HFFc6 (cell line): Measurements from ENCODE around the gene BTD. TPM values are rescaled to one million over a fixed set of nuclear protein-coding genes. Genes with fewer than 3 reads are reported as not detected.

ENCODE experiments used
- DNase-seq: peaks from one replicate; pipeline ENCODE4 v3.0.0-alpha.2; 2018
- H3K27ac Mint-ChIP-seq: 2 replicates; pipeline ENCODE4 v1.8.0; 2020; ENCODE audit warnings: mild to moderate bottlenecking, mixed read lengths
- H3K27me3 Mint-ChIP-seq: 2 replicates; pipeline ENCODE4 v1.8.0; 2021; ENCODE audit warnings: mild to moderate bottlenecking, moderate library complexity, mixed read lengths; ENCODE audit not compliant: insufficient read depth
- H3K36me3 Mint-ChIP-seq: 2 replicates; pipeline ENCODE4 v1.8.0; 2021; ENCODE audit warnings: low read depth, mixed read lengths
- H3K4me1 Mint-ChIP-seq: 2 replicates; pipeline ENCODE4 v1.8.0; 2020; ENCODE audit warnings: low read depth, mixed read lengths
- H3K4me3 Mint-ChIP-seq: 2 replicates; pipeline ENCODE4 v1.8.0; 2020; ENCODE audit warnings: mild to moderate bottlenecking, moderate library complexity, mixed read lengths
- H3K9me3 Mint-ChIP-seq: 2 replicates; pipeline ENCODE4 v1.8.0; 2020; ENCODE audit warnings: mild to moderate bottlenecking, mixed read lengths
- CTCF ChIP-seq: fragments of 200-600 bp; sonication (generic); IDR thresholded peaks from 2 replicates; pipeline ENCODE4 v1.5.0; 2021; ENCODE audit warnings: antibody characterized with exemption, mild to moderate bottlenecking
- total RNA-seq, 6 experiments: library from RNA; stranded (reverse); fragmentation: NEBNext Ultra II Directional; extraction: Animal tissue kit (Norgen Biotek cat#: 25700); gene quantifications; 2 replicates in 1 of 6; 3 replicates in 5 of 6; pipeline ENCODE4 v1.2.3, GENCODE V29; 2021

BTD gene
- total RNA-seq, 6 experiments from 2014 or later = 13.9 to 22.7 (median 17.2) TPM

GRCh38 chr3:15683253-15683652, 81.7 kb downstream of the BTD start:
- no peak for DNase-seq
- H3K27me3 Mint-ChIP-seq = no peaks in the 10 kb centered on the region
- no peak overlapping the region for H3K4me3 Mint-ChIP-seq
- no peaks in the 10 kb centered on the region for H3K9me3 Mint-ChIP-seq
- H3K27ac Mint-ChIP-seq = peak overlapping the region; percentile 49
- H3K36me3 Mint-ChIP-seq = peaks cover 30% of the 10 kb centered on the region
- peaks cover 27% of the 10 kb centered on the region for H3K4me1 Mint-ChIP-seq
- no peak for TF ChIP-seq CTCF

GRCh38 chr3:15685927-15686326, 84.4 kb downstream of the BTD start:
- no peak for TF ChIP-seq CTCF
- Mint-ChIP-seq H3K27ac (no peak overlapping the region), H3K9me3 (no peaks in the 10 kb centered on the region), H3K27me3 (no peaks in the 10 kb centered on the region), H3K4me1 (peaks cover 22% of the 10 kb centered on the region), H3K36me3 (peaks cover 24% of the 10 kb centered on the region), H3K4me3 (no peak overlapping the region)
- DNase-seq = no peak

GRCh38 chr3:15690230-15690629, 88.7 kb downstream of the BTD start:
- peaks cover 15% of the 10 kb centered on the region for H3K4me1 Mint-ChIP-seq
- H3K27me3 Mint-ChIP-seq = no peaks in the 10 kb centered on the region
- no peaks in the 10 kb centered on the region for H3K9me3 Mint-ChIP-seq
- no peak overlapping the region for H3K27ac Mint-ChIP-seq
- no peak for DNase-seq
- no peak for TF ChIP-seq CTCF
- no peak overlapping the region for H3K4me3 Mint-ChIP-seq
- H3K36me3 Mint-ChIP-seq = peaks cover 50% of the 10 kb centered on the region

- Mint-ChIP-seq H3K27ac (no peak overlapping the region), H3K27me3 (no peaks in the 10 kb centered on the region), H3K4me1 (peaks cover 19% of the 10 kb centered on the region), H3K4me3 (no peak overlapping the region), H3K36me3 (peaks cover 44% of the 10 kb centered on the region), H3K9me3 (no peaks in the 10 kb centered on the region)
- no peak for TF ChIP-seq CTCF
- no peak for DNase-seq
Measured at GRCh38 chr3:15690748-15691147, 89.2 kb downstream of the BTD start.

- Mint-ChIP-seq H3K27ac (peak overlapping the region; percentile 59; the same call in 1 of the 2 replicates), H3K4me3 (no peak overlapping the region), H3K9me3 (no peaks in the 10 kb centered on the region), H3K36me3 (peaks cover 49% of the 10 kb centered on the region), H3K27me3 (no peaks in the 10 kb centered on the region), H3K4me1 (peaks cover 19% of the 10 kb centered on the region)
- peak; percentile 59 for TF ChIP-seq CTCF
- peak; percentile 13 for DNase-seq
Measured at GRCh38 chr3:15693355-15693754, 91.8 kb downstream of the BTD start.

- peaks cover 19% of the 10 kb centered on the region for H3K4me1 Mint-ChIP-seq
- no peaks in the 10 kb centered on the region for H3K9me3 Mint-ChIP-seq
- peak overlapping the region; percentile 68 for H3K27ac Mint-ChIP-seq
- peaks cover 2% of the 10 kb centered on the region for H3K27me3 Mint-ChIP-seq
- no peak for TF ChIP-seq CTCF
- no peak overlapping the region for H3K4me3 Mint-ChIP-seq
- no peak for DNase-seq
- H3K36me3 Mint-ChIP-seq = peaks cover 62% of the 10 kb centered on the region
Measured at GRCh38 chr3:15694628-15695027, 93.1 kb downstream of the BTD start.
